ENCODE results near the gene CDS2.

Gene CDS2

GRCh38 chr20:5220321-5221060 is 93.7 kb downstream of the CDS2 start:
- Histone ChIP-seq H3K9me3 (ENCODE audit: control insufficient read depth in 2 of 2, low read length in 2 of 2) (no peaks in the 10 kb centered on the region), H3K4me3 (ENCODE audit: low read length in 2 of 2) (no peak overlapping the region), H3K27me3 (ENCODE audit: control insufficient read depth in 2 of 2, insufficient read depth in 2 of 2, low read length in 2 of 2) (no peaks in the 10 kb centered on the region), H3K9ac (ENCODE audit: low read depth in 1 of 2, low read length in 2 of 2) (no peak overlapping the region), H3K27ac (ENCODE audit: low read depth in 2 of 2, low read length in 2 of 2) (no peak overlapping the region), H3K4me1 (ENCODE audit: control insufficient read depth in 2 of 2, insufficient read depth in 2 of 2, low read length in 2 of 2) (no peaks in the 10 kb centered on the region), H3K36me3 (ENCODE audit: control insufficient read depth in 2 of 2, insufficient read depth in 2 of 2, low read length in 2 of 2) (no peaks in the 10 kb centered on the region)

GRCh38 chr20:5221061-5221430 is 94.2 kb downstream of the CDS2 start:
- Histone ChIP-seq H3K27me3 (ENCODE audit: control insufficient read depth in 2 of 2, insufficient read depth in 2 of 2, low read length in 2 of 2) (no peaks in the 10 kb centered on the region), H3K4me1 (ENCODE audit: control insufficient read depth in 2 of 2, insufficient read depth in 2 of 2, low read length in 2 of 2) (no peaks in the 10 kb centered on the region), H3K9ac (ENCODE audit: low read depth in 1 of 2, low read length in 2 of 2) (no peak overlapping the region), H3K4me3 (ENCODE audit: low read length in 2 of 2) (no peak overlapping the region), H3K27ac (ENCODE audit: low read depth in 2 of 2, low read length in 2 of 2) (no peak overlapping the region), H3K36me3 (ENCODE audit: control insufficient read depth in 2 of 2, insufficient read depth in 2 of 2, low read length in 2 of 2) (no peaks in the 10 kb centered on the region), H3K9me3 (ENCODE audit: control insufficient read depth in 2 of 2, low read length in 2 of 2) (no peaks in the 10 kb centered on the region)

- H3K4me3 ChIP-seq (ENCODE audit: low read length in 2 of 2) = no peak overlapping the region
- H3K9me3 ChIP-seq (ENCODE audit: control insufficient read depth in 2 of 2, low read length in 2 of 2) = no peaks in the 10 kb centered on the region
- H3K36me3 ChIP-seq (ENCODE audit: control insufficient read depth in 2 of 2, insufficient read depth in 2 of 2, low read length in 2 of 2) = no peaks in the 10 kb centered on the region
- H3K27ac ChIP-seq (ENCODE audit: low read depth in 2 of 2, low read length in 2 of 2) = no peak overlapping the region
- H3K27me3 ChIP-seq (ENCODE audit: control insufficient read depth in 2 of 2, insufficient read depth in 2 of 2, low read length in 2 of 2) = no peaks in the 10 kb centered on the region
- H3K9ac ChIP-seq (ENCODE audit: low read depth in 1 of 2, low read length in 2 of 2) = no peak overlapping the region
- H3K4me1 ChIP-seq (ENCODE audit: control insufficient read depth in 2 of 2, insufficient read depth in 2 of 2, low read length in 2 of 2) = no peaks in the 10 kb centered on the region
Observed at GRCh38 chr20:5222919-5223634, 96.3 kb downstream of the CDS2 start.

- Histone ChIP-seq H3K36me3 (ENCODE audit: control insufficient read depth in 2 of 2, insufficient read depth in 2 of 2, low read length in 2 of 2) (no peaks in the 10 kb centered on the region), H3K4me1 (ENCODE audit: control insufficient read depth in 2 of 2, insufficient read depth in 2 of 2, low read length in 2 of 2) (no peaks in the 10 kb centered on the region), H3K9me3 (ENCODE audit: control insufficient read depth in 2 of 2, low read length in 2 of 2) (no peaks in the 10 kb centered on the region), H3K9ac (ENCODE audit: low read depth in 1 of 2, low read length in 2 of 2) (no peak overlapping the region), H3K27me3 (ENCODE audit: control insufficient read depth in 2 of 2, insufficient read depth in 2 of 2, low read length in 2 of 2) (peaks cover 0 to 3% of the 10 kb centered on the region in 2 donors), H3K4me3 (ENCODE audit: low read length in 2 of 2) (no peak overlapping the region), H3K27ac (ENCODE audit: low read depth in 2 of 2, low read length in 2 of 2) (no peak overlapping the region)
Observed at GRCh38 chr20:5230544-5230943, 103.7 kb downstream of the CDS2 start.

- Histone ChIP-seq H3K27me3 (ENCODE audit: control insufficient read depth in 2 of 2, insufficient read depth in 2 of 2, low read length in 2 of 2) (peaks cover 0 to 3% of the 10 kb centered on the region in 2 donors), H3K36me3 (ENCODE audit: control insufficient read depth in 2 of 2, insufficient read depth in 2 of 2, low read length in 2 of 2) (no peaks in the 10 kb centered on the region), H3K4me1 (ENCODE audit: control insufficient read depth in 2 of 2, insufficient read depth in 2 of 2, low read length in 2 of 2) (no peaks in the 10 kb centered on the region), H3K9me3 (ENCODE audit: control insufficient read depth in 2 of 2, low read length in 2 of 2) (no peaks in the 10 kb centered on the region), H3K27ac (ENCODE audit: low read depth in 2 of 2, low read length in 2 of 2) (no peak overlapping the region), H3K4me3 (ENCODE audit: low read length in 2 of 2) (no peak overlapping the region), H3K9ac (ENCODE audit: low read depth in 1 of 2, low read length in 2 of 2) (no peak overlapping the region)
Observed at GRCh38 chr20:5234158-5234557, 107.3 kb downstream of the CDS2 start.

- Histone ChIP-seq H3K4me3 (ENCODE audit: low read length in 2 of 2) (no peak overlapping the region), H3K27me3 (ENCODE audit: control insufficient read depth in 2 of 2, insufficient read depth in 2 of 2, low read length in 2 of 2) (peaks cover 0 to 3% of the 10 kb centered on the region in 2 donors), H3K4me1 (ENCODE audit: control insufficient read depth in 2 of 2, insufficient read depth in 2 of 2, low read length in 2 of 2) (no peaks in the 10 kb centered on the region), H3K36me3 (ENCODE audit: control insufficient read depth in 2 of 2, insufficient read depth in 2 of 2, low read length in 2 of 2) (no peaks in the 10 kb centered on the region), H3K9me3 (ENCODE audit: control insufficient read depth in 2 of 2, low read length in 2 of 2) (no peaks in the 10 kb centered on the region), H3K27ac (ENCODE audit: low read depth in 2 of 2, low read length in 2 of 2) (no peak overlapping the region), H3K9ac (ENCODE audit: low read depth in 1 of 2, low read length in 2 of 2) (no peak overlapping the region)
Observed at GRCh38 chr20:5234978-5235377, 108.2 kb downstream of the CDS2 start.
